H1 (cell line): ENCODE results near the gene SEZ6. TPM values are rescaled to one million over a fixed set of nuclear protein-coding genes. Genes with fewer than 3 reads are reported as not detected.

ENCODE experiments used
- ATF3 ChIP-seq: IDR thresholded peaks from 2 replicates; pipeline ENCODE4 v1.6.1; 2011; ENCODE audit warnings: low read depth, mild to moderate bottlenecking, low read length; ENCODE audit not compliant: insufficient read depth
- BRCA1 ChIP-seq: IDR thresholded peaks from 2 replicates; pipeline ENCODE4 v1.6.1; 2012; ENCODE audit warnings: low read depth, low read length, improper control_type of control experiment
- CTCF ChIP-seq, 3 experiments: IDR thresholded peaks; 1 replicate in 2 of 3; 2 replicates in 1 of 3; pipeline versions ENCODE4 v1.5.1 to v1.6.1; 2011; ENCODE audit warnings: low read length in 3 of 3, mild to moderate bottlenecking in 3 of 3, inconsistent platforms in 2 of 3, low read depth in 1 of 3, moderate library complexity in 1 of 3; ENCODE audit not compliant: insufficient read depth in 1 of 3; ENCODE audit errors: control extremely low read depth in 1 of 3
- FOSL1 ChIP-seq: IDR thresholded peaks from 2 replicates; pipeline ENCODE4 v1.6.1; 2011; ENCODE audit warnings: mild to moderate bottlenecking, low read depth, low read length, moderate library complexity; ENCODE audit not compliant: insufficient read depth
- SP2 ChIP-seq: IDR thresholded peaks from 2 replicates; pipeline ENCODE4 v1.6.1; 2012; ENCODE audit warnings: mild to moderate bottlenecking, low read length, inconsistent platforms
- polyA plus RNA-seq, 7 experiments: library from polyadenylated mRNA; depleted of rRNA in 3 of 7; stranded (reverse) in 5 of 7; unstranded in 2 of 7; fragments of >200 nt in 5 of 7; fragments of 200-250 nt in 2 of 7; gene quantifications; 1 replicate in 5 of 7; 2 replicates in 1 of 7; 4 replicates in 1 of 7; pipeline versions ENCODE4 v1.2.1 to v1.2.3, GENCODE V29; 2011 to 2013; ENCODE audit warnings: missing spikeins in 2 of 7, mixed read lengths in 2 of 7
- total RNA-seq: library from RNA; stranded (reverse); fragmentation: NEBNext Ultra II Directional; extraction: Animal tissue kit (Norgen Biotek cat#: 25700); gene quantifications from 2 replicates; pipeline ENCODE4 v1.2.1, GENCODE V29; 2021

Gene SEZ6
- total and polyA plus RNA-seq, 2 of the 8 experiments (the other 6 are each of a cell fraction or from before 2014, with no cell fraction given): 6.9 to 16.1 TPM

DNA sequence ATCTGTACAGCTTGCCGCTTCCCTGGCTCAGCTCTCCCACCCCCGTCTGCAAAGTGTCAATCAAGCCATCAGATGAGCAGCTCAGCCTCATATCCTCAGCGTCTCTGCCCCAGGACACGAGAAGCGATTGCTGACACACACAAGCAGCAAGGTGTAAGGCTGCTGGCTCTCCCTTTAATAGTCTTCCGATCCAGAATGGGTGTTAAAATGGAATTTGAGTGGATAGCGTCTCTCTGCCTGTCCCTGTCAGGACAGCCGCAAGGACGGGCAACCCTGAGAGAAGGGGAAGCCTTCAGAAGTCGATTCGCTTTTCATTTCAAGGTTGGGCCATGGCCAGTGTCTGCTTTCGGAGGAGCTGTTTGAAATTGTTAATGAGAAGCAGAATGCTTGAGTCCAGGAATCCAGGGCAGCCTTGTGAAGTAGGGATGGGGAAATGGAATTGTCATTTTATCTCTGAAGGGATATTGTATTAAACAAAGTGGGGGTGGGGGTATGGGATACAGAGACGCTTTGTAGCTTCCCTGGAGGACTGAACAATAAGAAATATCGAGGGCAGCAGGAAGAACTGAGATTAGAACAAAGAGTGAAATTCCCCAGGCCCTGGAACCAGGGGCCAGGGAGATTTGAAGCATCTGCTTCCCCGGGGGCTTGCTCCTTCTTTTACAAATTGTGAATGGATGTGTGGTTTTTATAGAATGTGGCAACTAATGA, 32.4 kb upstream of the SEZ6 start (continued):
- no peak for TF ChIP-seq ATF3
- no peak for TF ChIP-seq FOSL1
- no peak for TF ChIP-seq SP2
- TF ChIP-seq BRCA1: no peak
- TF ChIP-seq CTCF (IDR thresholded peaks at IDR 0.05; ENCODE audit: control extremely low read depth in 1 of 3, insufficient read depth in 1 of 3, low read depth in 1 of 3, low read length in 3 of 3): no peak
